ENCODE results near the gene PLXNA4. TPM values are rescaled to one million over a fixed set of nuclear protein-coding genes. Genes with fewer than 3 reads are reported as not detected.

Gene PLXNA4
- total and polyA plus RNA-seq, 2 experiments from 2014 or later: 1.9 to 4.8 TPM

GRCh38 chr7:132544025-132544424 lies 32.2 kb downstream of the PLXNA4 start:
- Histone ChIP-seq H3K4me2 (no peak overlapping the region), H3K79me2 (no peaks in the 10 kb centered on the region), H3K9me3 (ENCODE audit: low read depth) (no peaks in the 10 kb centered on the region), H2AFZ (no peak overlapping the region), H3K36me3 (replicated peaks; ENCODE audit: insufficient read depth, low read depth) (no peaks in the 10 kb centered on the region), H4K20me1 (ENCODE audit: insufficient read depth, poor library complexity, severe bottlenecking) (no peaks in the 10 kb centered on the region), H3K4me1 (ENCODE audit: insufficient read depth) (no peaks in the 10 kb centered on the region), H3K9me2 (replicated peaks; ENCODE audit: insufficient read depth) (no peaks in the 10 kb centered on the region), H3K27me3 (peaks cover 2% of the 10 kb centered on the region), H3K27ac (no peak overlapping the region), H3K4me3 (no peak overlapping the region)
- DNase-seq (ENCODE audit: low spot score): no peak
- TF ChIP-seq EZH2 (IDR thresholded peaks at IDR 0.05; ENCODE audit: borderline replicate concordance) (no peak), EZH2phosphoT487 (IDR thresholded peaks at IDR 0.05; ENCODE audit: low read depth, severe bottlenecking, unreplicated experiment) (no peak)
- TF ChIP-seq, protein P1, sequence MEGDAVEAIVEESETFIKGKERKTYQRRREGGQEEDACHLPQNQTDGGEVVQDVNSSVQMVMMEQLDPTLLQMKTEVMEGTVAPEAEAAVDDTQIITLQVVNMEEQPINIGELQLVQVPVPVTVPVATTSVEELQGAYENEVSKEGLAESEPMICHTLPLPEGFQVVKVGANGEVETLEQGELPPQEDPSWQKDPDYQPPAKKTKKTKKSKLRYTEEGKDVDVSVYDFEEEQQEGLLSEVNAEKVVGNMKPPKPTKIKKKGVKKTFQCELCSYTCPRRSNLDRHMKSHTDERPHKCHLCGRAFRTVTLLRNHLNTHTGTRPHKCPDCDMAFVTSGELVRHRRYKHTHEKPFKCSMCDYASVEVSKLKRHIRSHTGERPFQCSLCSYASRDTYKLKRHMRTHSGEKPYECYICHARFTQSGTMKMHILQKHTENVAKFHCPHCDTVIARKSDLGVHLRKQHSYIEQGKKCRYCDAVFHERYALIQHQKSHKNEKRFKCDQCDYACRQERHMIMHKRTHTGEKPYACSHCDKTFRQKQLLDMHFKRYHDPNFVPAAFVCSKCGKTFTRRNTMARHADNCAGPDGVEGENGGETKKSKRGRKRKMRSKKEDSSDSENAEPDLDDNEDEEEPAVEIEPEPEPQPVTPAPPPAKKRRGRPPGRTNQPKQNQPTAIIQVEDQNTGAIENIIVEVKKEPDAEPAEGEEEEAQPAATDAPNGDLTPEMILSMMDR (IDR thresholded peaks at IDR 0.05; ENCODE audit: poor library complexity): no peak
- 77% methylated on average over 1 of the region's 1 CpG for WGBS (ENCODE audit: low lambda C conversion rate, missing lambda C conversion rate)

DNA sequence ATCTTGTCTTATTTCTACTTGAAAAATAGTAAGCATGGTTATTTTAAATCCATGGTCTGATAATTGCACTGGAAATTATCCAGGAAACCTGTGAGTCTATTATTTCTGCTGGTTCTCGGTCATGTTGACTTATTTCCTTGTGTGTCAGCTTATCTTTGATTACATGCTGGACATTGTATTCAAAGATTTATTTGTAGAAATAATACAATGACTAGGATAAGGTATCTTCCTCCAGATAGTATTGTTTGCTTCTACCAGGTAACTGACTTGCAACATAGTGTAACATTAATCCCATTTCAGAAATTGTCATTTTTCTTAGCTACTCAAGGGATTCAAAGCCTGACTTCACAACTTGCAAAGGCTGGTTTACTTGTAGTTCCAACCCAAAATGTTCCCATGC lies 33.4 kb downstream of the PLXNA4 start:
- H3K4me1 ChIP-seq (ENCODE audit: insufficient read depth): no peaks in the 10 kb centered on the region
- H3K27me3 ChIP-seq: peaks cover 2% of the 10 kb centered on the region
- WGBS (ENCODE audit: low lambda C conversion rate, missing lambda C conversion rate): 65% methylated on average over 1 of the region's 1 CpG
- H3K9me2 ChIP-seq (replicated peaks; ENCODE audit: insufficient read depth): no peaks in the 10 kb centered on the region
- no peaks in the 10 kb centered on the region for H3K79me2 ChIP-seq
- no peak overlapping the region for H2AFZ ChIP-seq
- TF ChIP-seq EZH2phosphoT487 (IDR thresholded peaks at IDR 0.05; ENCODE audit: low read depth, severe bottlenecking, unreplicated experiment) (no peak), EZH2 (IDR thresholded peaks at IDR 0.05; ENCODE audit: borderline replicate concordance) (no peak)
- TF ChIP-seq, protein P1 (IDR thresholded peaks at IDR 0.05; ENCODE audit: poor library complexity): no peak
- no peaks in the 10 kb centered on the region for H3K36me3 ChIP-seq (replicated peaks; ENCODE audit: insufficient read depth, low read depth)
- H4K20me1 ChIP-seq (ENCODE audit: insufficient read depth, poor library complexity, severe bottlenecking): no peaks in the 10 kb centered on the region
- no peak overlapping the region for H3K4me3 ChIP-seq
- H3K4me2 ChIP-seq: no peak overlapping the region
- no peak overlapping the region for H3K27ac ChIP-seq
- no peaks in the 10 kb centered on the region for H3K9me3 ChIP-seq (ENCODE audit: low read depth)
- no peak for DNase-seq (ENCODE audit: low spot score)

DNA sequence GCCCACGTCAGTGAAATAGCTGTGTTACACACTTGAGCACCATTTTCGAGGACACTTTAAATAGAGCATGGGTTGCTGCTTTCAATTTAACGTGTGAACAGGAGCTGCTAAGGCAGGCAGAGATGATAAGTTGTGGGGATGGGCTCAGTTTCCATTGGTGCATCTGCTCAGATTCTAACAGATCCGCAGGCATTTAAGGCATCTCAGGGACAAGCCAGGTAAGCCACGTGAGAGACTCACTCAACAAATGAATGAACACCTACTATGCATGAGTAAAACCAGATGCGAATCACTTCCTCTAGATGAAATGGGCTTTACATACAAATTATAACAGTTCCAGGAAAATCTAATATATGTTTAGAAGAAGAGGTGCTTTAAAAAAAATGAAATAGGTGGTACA lies 34.6 kb downstream of the PLXNA4 start:
- 46% methylated on average over 6 of the region's 6 CpGs for WGBS (ENCODE audit: low lambda C conversion rate, missing lambda C conversion rate)
- Histone ChIP-seq H4K20me1 (ENCODE audit: insufficient read depth, poor library complexity, severe bottlenecking) (no peaks in the 10 kb centered on the region), H3K4me1 (ENCODE audit: insufficient read depth) (no peaks in the 10 kb centered on the region), H3K4me2 (no peak overlapping the region), H3K27ac (no peak overlapping the region), H3K9me2 (replicated peaks; ENCODE audit: insufficient read depth) (no peaks in the 10 kb centered on the region), H2AFZ (no peak overlapping the region), H3K9me3 (ENCODE audit: low read depth) (no peaks in the 10 kb centered on the region), H3K79me2 (no peaks in the 10 kb centered on the region), H3K36me3 (replicated peaks; ENCODE audit: insufficient read depth, low read depth) (no peaks in the 10 kb centered on the region), H3K27me3 (peaks cover 2% of the 10 kb centered on the region), H3K4me3 (no peak overlapping the region)
- no peak for DNase-seq (ENCODE audit: low spot score)
- TF ChIP-seq EZH2phosphoT487 (IDR thresholded peaks at IDR 0.05; ENCODE audit: low read depth, severe bottlenecking, unreplicated experiment) (no peak), EZH2 (IDR thresholded peaks at IDR 0.05; ENCODE audit: borderline replicate concordance) (no peak)
- TF ChIP-seq, protein P1 (IDR thresholded peaks at IDR 0.05; ENCODE audit: poor library complexity): no peak

All from hepatocyte (in vitro differentiated cells).